Mesothelial cell of epicardium (in vitro differentiated cells): ENCODE measurements around the gene SLC38A10. TPM values are rescaled to one million over a fixed set of nuclear protein-coding genes. Genes with fewer than 3 reads are reported as not detected.

Source experiments
- DNase-seq, 2 experiments: peaks; one replicate each; pipeline ENCODE4 v3.0.0; 2021; ENCODE audit warnings: low spot score in 2 of 2; ENCODE audit not compliant: unreplicated experiment in 2 of 2
- H3K27ac Mint-ChIP-seq: 2 replicates; pipeline ENCODE4 v1.8.0; 2021; ENCODE audit warnings: mixed read lengths
- H3K27me3 Mint-ChIP-seq: 2 replicates; pipeline ENCODE4 v1.8.0; 2021; ENCODE audit warnings: low read depth, mixed read lengths
- H3K36me3 Mint-ChIP-seq: 2 replicates; pipeline ENCODE4 v1.8.0; 2021; ENCODE audit warnings: mixed read lengths
- H3K4me1 Mint-ChIP-seq: 2 replicates; pipeline ENCODE4 v1.8.0; 2021; ENCODE audit warnings: mixed read lengths
- H3K4me3 Mint-ChIP-seq: 2 replicates; pipeline ENCODE4 v1.8.0; 2021; ENCODE audit warnings: mild to moderate bottlenecking, moderate library complexity, mixed read lengths
- H3K9me3 Mint-ChIP-seq: 2 replicates; pipeline ENCODE4 v1.8.0; 2021; ENCODE audit warnings: mixed read lengths
- CTCF ChIP-seq: fragments of 200-600 bp; sonication (generic); IDR thresholded peaks from one replicate; pipeline ENCODE4 v1.5.0; 2021; ENCODE audit warnings: antibody characterized with exemption; ENCODE audit not compliant: unreplicated experiment
- total RNA-seq: library from RNA; stranded (reverse); gene quantifications from 3 replicates; pipeline ENCODE4 v1.2.1, GENCODE V29; 2021

Gene SLC38A10
- total RNA-seq, 1 donor from 2014 or later: 103 TPM

- Mint-ChIP-seq H3K4me1 (no peaks in the 10 kb centered on the region), H3K36me3 (peaks cover 4% of the 10 kb centered on the region), H3K27me3 (no peaks in the 10 kb centered on the region), H3K4me3 (no peak overlapping the region), H3K9me3 (no peaks in the 10 kb centered on the region), H3K27ac (no peak overlapping the region)
- no peak for DNase-seq
- TF ChIP-seq CTCF: no peak
Observed at GRCh38 chr17:81208651-81209050, 86.5 kb downstream of the SLC38A10 start.

GRCh38 chr17:81207610-81208581 is 87.2 kb downstream of the SLC38A10 start:
- DNase-seq: no peak
- Mint-ChIP-seq H3K4me1 (no peaks in the 10 kb centered on the region), H3K9me3 (no peaks in the 10 kb centered on the region), H3K36me3 (peaks cover 3% of the 10 kb centered on the region), H3K27me3 (no peaks in the 10 kb centered on the region), H3K27ac (no peak overlapping the region), H3K4me3 (no peak overlapping the region)
- TF ChIP-seq CTCF: no peak

GRCh38 chr17:81206657-81207056 is 88.5 kb downstream of the SLC38A10 start:
- Mint-ChIP-seq H3K27me3 (no peaks in the 10 kb centered on the region), H3K4me1 (no peaks in the 10 kb centered on the region), H3K9me3 (no peaks in the 10 kb centered on the region), H3K36me3 (peaks cover 4% of the 10 kb centered on the region), H3K27ac (no peak overlapping the region), H3K4me3 (no peak overlapping the region)
- no peak for TF ChIP-seq CTCF
- DNase-seq: no peak

GRCh38 chr17:81206166-81206565 is 88.9 kb downstream of the SLC38A10 start:
- Mint-ChIP-seq H3K36me3 (peaks cover 4% of the 10 kb centered on the region), H3K9me3 (no peaks in the 10 kb centered on the region), H3K27me3 (no peaks in the 10 kb centered on the region), H3K4me1 (no peaks in the 10 kb centered on the region), H3K27ac (no peak overlapping the region), H3K4me3 (no peak overlapping the region)
- no peak for DNase-seq
- no peak for TF ChIP-seq CTCF

GRCh38 chr17:81204578-81204977 is 90.5 kb downstream of the SLC38A10 start:
- H3K4me3 Mint-ChIP-seq: no peak overlapping the region

More at GRCh38 chr17:81204578-81204977, 90.5 kb downstream of the SLC38A10 start:
- no peaks in the 10 kb centered on the region for H3K27me3 Mint-ChIP-seq
- TF ChIP-seq CTCF: no peak
- peaks cover 4% of the 10 kb centered on the region for H3K36me3 Mint-ChIP-seq
- no peak overlapping the region for H3K27ac Mint-ChIP-seq
- no peaks in the 10 kb centered on the region for H3K9me3 Mint-ChIP-seq
- DNase-seq: no peak
- no peaks in the 10 kb centered on the region for H3K4me1 Mint-ChIP-seq
